SK-N-SH treated with all-trans-retinoic acid at 6 μM for 48 hours (cell line): Measurements from ENCODE around the gene ADAMTS17.

ENCODE experiments used
- ATAC-seq: fragments of 200-7000 bp; cut with Tn5 transposase; 3 replicates; pipeline ENCODE4 v1.9.1; 2020; ENCODE audit warnings: mild to moderate bottlenecking, moderate library complexity
- ARNTL ChIP-seq: fragments of 450-650 bp; formaldehyde crosslinking; IDR thresholded peaks from 2 replicates; pipeline ENCODE4 v1.5.0; 2020; ENCODE audit warnings: low read depth, mild to moderate bottlenecking, moderate library complexity, borderline replicate concordance
- BACH2 ChIP-seq: fragments of 250-450 bp; sonication (Bioruptor Pico); IDR thresholded peaks from 2 replicates; pipeline ENCODE4 v1.9.0; 2021; ENCODE audit warnings: mild to moderate bottlenecking, borderline replicate concordance
- CREB5 ChIP-seq: fragments of 250-450 bp; sonication (Bioruptor Pico); IDR thresholded peaks from 2 replicates; pipeline ENCODE4 v1.5.1; 2020; ENCODE audit warnings: low read depth, mild to moderate bottlenecking, moderate library complexity
- CSDC2 ChIP-seq: fragments of 250-450 bp; sonication (Bioruptor Pico); IDR thresholded peaks from 2 replicates; pipeline ENCODE4 v1.5.0; 2020; ENCODE audit warnings: mild to moderate bottlenecking, moderate library complexity
- CSRNP3 ChIP-seq: fragments of 250-450 bp; sonication (Bioruptor Pico); IDR thresholded peaks from 2 replicates; pipeline ENCODE4 v1.5.1; 2021; ENCODE audit warnings: mild to moderate bottlenecking, moderate library complexity
- ESRRG ChIP-seq: fragments of 250-450 bp; sonication (Bioruptor Pico); IDR thresholded peaks from 2 replicates; pipeline ENCODE4 v1.6.1; 2021; ENCODE audit warnings: mild to moderate bottlenecking
- GLIS3 ChIP-seq: fragments of 250-450 bp; sonication (Bioruptor Pico); IDR thresholded peaks from 2 replicates; pipeline ENCODE4 v1.5.0; 2020; ENCODE audit warnings: mild to moderate bottlenecking, moderate library complexity
- ISL1 ChIP-seq: fragments of 250-450 bp; sonication (Bioruptor Pico); IDR thresholded peaks from 2 replicates; pipeline ENCODE4 v2.1.2; 2022; ENCODE audit warnings: mild to moderate bottlenecking, moderate library complexity
- OSR1 ChIP-seq: fragments of 250-450 bp; sonication (Bioruptor Pico); IDR thresholded peaks from 2 replicates; pipeline ENCODE4 v1.8.0; 2022; ENCODE audit warnings: moderate library complexity, mild to moderate bottlenecking, inconsistent platforms
- PATZ1 ChIP-seq: fragments of 250-450 bp; sonication (Bioruptor Pico); IDR thresholded peaks from 2 replicates; pipeline ENCODE4 v1.8.0; 2020; ENCODE audit warnings: mild to moderate bottlenecking, moderate library complexity, borderline replicate concordance
- POU6F1 ChIP-seq: fragments of 250-450 bp; sonication (Bioruptor Pico); IDR thresholded peaks from 2 replicates; pipeline ENCODE4 v1.8.0; 2021; ENCODE audit warnings: low read depth, mild to moderate bottlenecking, moderate library complexity, borderline replicate concordance
- PPARA ChIP-seq: fragments of 250-450 bp; sonication (Bioruptor Pico); IDR thresholded peaks from 2 replicates; pipeline ENCODE4 v1.5.0; 2020; ENCODE audit warnings: mild to moderate bottlenecking, borderline replicate concordance
- SNAI2 ChIP-seq: fragments of 250-450 bp; sonication (Bioruptor Pico); IDR thresholded peaks from 2 replicates; pipeline ENCODE4 v1.5.0; 2020; ENCODE audit warnings: mild to moderate bottlenecking, moderate library complexity
- TOX ChIP-seq: fragments of 250-450 bp; sonication (Bioruptor Pico); IDR thresholded peaks from 2 replicates; pipeline ENCODE4 v1.8.0; 2021; ENCODE audit warnings: mild to moderate bottlenecking, moderate library complexity, borderline replicate concordance
- TSHZ2 ChIP-seq: fragments of 250-450 bp; sonication (Bioruptor Pico); IDR thresholded peaks from 2 replicates; pipeline ENCODE4 v1.5.0; 2020; ENCODE audit warnings: mild to moderate bottlenecking, moderate library complexity
- ZC3H10 ChIP-seq: fragments of 250-450 bp; sonication (Bioruptor Pico); IDR thresholded peaks from 2 replicates; pipeline ENCODE4 v1.5.1; 2021; ENCODE audit warnings: mild to moderate bottlenecking, moderate library complexity
- ZFP30 ChIP-seq: fragments of 450-650 bp; formaldehyde crosslinking; IDR thresholded peaks from 2 replicates; pipeline ENCODE4 v1.5.0; 2022; ENCODE audit warnings: mild to moderate bottlenecking, moderate library complexity
- ZNF565 ChIP-seq: fragments of 450-650 bp; formaldehyde crosslinking; conservative IDR thresholded peaks from 2 replicates; pipeline ENCODE4 v1.5.0; 2020; ENCODE audit warnings: low read depth, mild to moderate bottlenecking, moderate library complexity
- ZNF70 ChIP-seq: fragments of 450-650 bp; formaldehyde crosslinking; IDR thresholded peaks from 2 replicates; pipeline ENCODE4 v1.5.0; 2020; ENCODE audit warnings: mild to moderate bottlenecking, moderate library complexity
- ZNF8 ChIP-seq: fragments of 450-650 bp; formaldehyde crosslinking; IDR thresholded peaks from 2 replicates; pipeline ENCODE4 v1.5.0; 2020; ENCODE audit warnings: mild to moderate bottlenecking, moderate library complexity

ADAMTS17 gene

GRCh38 chr15:99986297-99987118 is 355.3 kb downstream of the ADAMTS17 start (continued):
- no peak for TF ChIP-seq TSHZ2 (CRISPR knock-in tag)
- no peak for TF ChIP-seq ARNTL (CRISPR knock-in tag)
- TF ChIP-seq PATZ1 (CRISPR knock-in tag), result no peak
- no peak for TF ChIP-seq BACH2 (CRISPR knock-in tag)
- no peak for TF ChIP-seq ZNF8

GRCh38 chr15:99985878-99986277 is 355.9 kb downstream of the ADAMTS17 start:
- TF ChIP-seq BACH2 (CRISPR knock-in tag), result no peak
- no peak for TF ChIP-seq POU6F1 (CRISPR knock-in tag)
- TF ChIP-seq ZNF8, result no peak
- no peak for TF ChIP-seq ZNF565
- TF ChIP-seq CREB5 (CRISPR knock-in tag), result no peak
- no peak for TF ChIP-seq ISL1 (CRISPR knock-in tag)
- TF ChIP-seq CSDC2 (CRISPR knock-in tag), result no peak
- no peak for TF ChIP-seq ESRRG
- no peak for TF ChIP-seq OSR1 (CRISPR knock-in tag)
- no peak for TF ChIP-seq CSRNP3 (CRISPR knock-in tag)
- TF ChIP-seq ZFP30 (CRISPR knock-in tag), result no peak
- no peak for TF ChIP-seq GLIS3 (CRISPR knock-in tag)
- no peak for TF ChIP-seq ARNTL (CRISPR knock-in tag)
- TF ChIP-seq PPARA (CRISPR knock-in tag), result no peak
- TF ChIP-seq SNAI2 (CRISPR knock-in tag), result no peak
- ATAC-seq, result no peak

GRCh38 chr15:99984491-99985243 is 357.1 kb downstream of the ADAMTS17 start:
- no peak for ATAC-seq
- no peak for TF ChIP-seq CREB5 (CRISPR knock-in tag)
- TF ChIP-seq ARNTL (CRISPR knock-in tag), result no peak
- TF ChIP-seq ZC3H10 (CRISPR knock-in tag), result no peak
- no peak for TF ChIP-seq ISL1 (CRISPR knock-in tag)
- TF ChIP-seq TOX (CRISPR knock-in tag), result no peak
- no peak for TF ChIP-seq ZNF70 (CRISPR knock-in tag)
- no peak for TF ChIP-seq GLIS3 (CRISPR knock-in tag)
- TF ChIP-seq BACH2 (CRISPR knock-in tag), result no peak
- no peak for TF ChIP-seq CSDC2 (CRISPR knock-in tag)
- no peak for TF ChIP-seq PPARA (CRISPR knock-in tag)
- no peak for TF ChIP-seq ZNF565
- TF ChIP-seq OSR1 (CRISPR knock-in tag), result no peak
- TF ChIP-seq ZFP30 (CRISPR knock-in tag), result no peak
